Loucy (cell line): ENCODE data around the gene SLC5A4.

Experiments used
- EZH2phosphoT487 ChIP-seq: fragments of 200-600 bp; IDR thresholded peaks from 2 replicates; pipeline ENCODE4 v1.6.1; 2018; ENCODE audit warnings: antibody characterized with exemption, mild to moderate bottlenecking, moderate library complexity, borderline replicate concordance
- TF ChIP-seq, protein P1 (sequence below): fragments of 200-600 bp; sonication (generic); conservative IDR thresholded peaks from 2 replicates; pipeline ENCODE4 v1.5.1; 2014; ENCODE audit warnings: mild to moderate bottlenecking, antibody characterized with exemption, low read length

- no peak for TF ChIP-seq EZH2phosphoT487
- TF ChIP-seq, protein P1, sequence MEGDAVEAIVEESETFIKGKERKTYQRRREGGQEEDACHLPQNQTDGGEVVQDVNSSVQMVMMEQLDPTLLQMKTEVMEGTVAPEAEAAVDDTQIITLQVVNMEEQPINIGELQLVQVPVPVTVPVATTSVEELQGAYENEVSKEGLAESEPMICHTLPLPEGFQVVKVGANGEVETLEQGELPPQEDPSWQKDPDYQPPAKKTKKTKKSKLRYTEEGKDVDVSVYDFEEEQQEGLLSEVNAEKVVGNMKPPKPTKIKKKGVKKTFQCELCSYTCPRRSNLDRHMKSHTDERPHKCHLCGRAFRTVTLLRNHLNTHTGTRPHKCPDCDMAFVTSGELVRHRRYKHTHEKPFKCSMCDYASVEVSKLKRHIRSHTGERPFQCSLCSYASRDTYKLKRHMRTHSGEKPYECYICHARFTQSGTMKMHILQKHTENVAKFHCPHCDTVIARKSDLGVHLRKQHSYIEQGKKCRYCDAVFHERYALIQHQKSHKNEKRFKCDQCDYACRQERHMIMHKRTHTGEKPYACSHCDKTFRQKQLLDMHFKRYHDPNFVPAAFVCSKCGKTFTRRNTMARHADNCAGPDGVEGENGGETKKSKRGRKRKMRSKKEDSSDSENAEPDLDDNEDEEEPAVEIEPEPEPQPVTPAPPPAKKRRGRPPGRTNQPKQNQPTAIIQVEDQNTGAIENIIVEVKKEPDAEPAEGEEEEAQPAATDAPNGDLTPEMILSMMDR = no peak
These were observed 47.1 kb downstream of the SLC5A4 start for GRCh38 chr22:32207971-32208480.
